HG02678 (cell line): ENCODE results near the gene OR2F2.
A peak's percentile ranks its signal among the peaks of the same experiment; 100 is the strongest.

Source experiments
- ATAC-seq: cut with Tn5 transposase; IDR thresholded peaks from one replicate; pipeline ENCODE4 v1.9.1; 2021; ENCODE audit warnings: mild to moderate bottlenecking, moderate library complexity; ENCODE audit not compliant: unreplicated experiment

The OR2F2 gene

GRCh38 chr7:143934526-143935325, at the start of gene OR2F2:
OR2F2 (plus strand) TSS chr7:143935233; CDS start chr7:143935233, 0 bp downstream.
- ATAC-seq = no peak

- no peak for ATAC-seq
Observed at GRCh38 chr7:143885951-143886350, 49.1 kb upstream of the OR2F2 start.

GRCh38 chr7:143886826-143887477, 48.1 kb upstream of the OR2F2 start:
- ATAC-seq = no peak

- ATAC-seq = no peak
Observed at GRCh38 chr7:143889068-143889467, 46.0 kb upstream of the OR2F2 start.

GRCh38 chr7:143890558-143890957, 44.5 kb upstream of the OR2F2 start:
- no peak for ATAC-seq

GRCh38 chr7:143891457-143891856, 43.6 kb upstream of the OR2F2 start:
- no peak for ATAC-seq

GRCh38 chr7:143892527-143893300, 42.3 kb upstream of the OR2F2 start:
- ATAC-seq = peak; percentile 99

GRCh38 chr7:143896667-143897066, 38.4 kb upstream of the OR2F2 start:
- no peak for ATAC-seq

- no peak for ATAC-seq
Observed at GRCh38 chr7:143898810-143899209, 36.2 kb upstream of the OR2F2 start.

- no peak for ATAC-seq
Observed at GRCh38 chr7:143900230-143900766, 34.7 kb upstream of the OR2F2 start.

GRCh38 chr7:143901332-143901667, 33.7 kb upstream of the OR2F2 start:
- no peak for ATAC-seq

GRCh38 chr7:143901668-143902331, 33.2 kb upstream of the OR2F2 start, which contains the start of gene TCAF1:
TCAF1 (minus strand) TSS chr7:143902176; CDS start chr7:143876608, 25,568 bp downstream.
- peak; percentile 92 for ATAC-seq

GRCh38 chr7:143902332-143902899, 32.6 kb upstream of the OR2F2 start:
- no peak for ATAC-seq

GRCh38 chr7:143905509-143905908, 29.5 kb upstream of the OR2F2 start:
- no peak for ATAC-seq

- ATAC-seq = no peak
Observed at GRCh38 chr7:143906151-143906550, 28.9 kb upstream of the OR2F2 start.

GRCh38 chr7:143906895-143907294, 28.1 kb upstream of the OR2F2 start:
- no peak for ATAC-seq

GRCh38 chr7:143908120-143908519, 26.9 kb upstream of the OR2F2 start:
- no peak for ATAC-seq

- no peak for ATAC-seq
Observed at GRCh38 chr7:143909863-143910262, 25.2 kb upstream of the OR2F2 start.

- ATAC-seq = no peak
Observed at GRCh38 chr7:143910473-143911248, 24.4 kb upstream of the OR2F2 start.
